Measurements from ENCODE around the gene PANK1. TPM values are rescaled to one million over a fixed set of nuclear protein-coding genes. Genes with fewer than 3 reads are reported as not detected.

PANK1 gene
- polyA plus RNA-seq, 2 of the 4 experiments (the other 2 are of a cell fraction): 6.7 to 9.0 TPM

- FAIRE-seq (no peak), DNase-seq (ENCODE audit: low read depth in 1 of 2, low spot score in 1 of 2) (no peak), ATAC-seq (peak in 1 of 2 experiments; percentile 37; a peak in 2 of 6 replicates)
- Histone ChIP-seq H3K27ac (no peak overlapping the region), H3K4me3 (no peak overlapping the region), H3K4me1 (no peaks in the 10 kb centered on the region), H3K9me3 (0 out of 3 replicates have a peak, but pooled peaks cover 4% of the 10 kb centered on the region), H3K4me2 (no peak overlapping the region)
- 30% methylated on average over 3 of the region's 3 CpGs for WGBS (ENCODE audit: missing lambda C conversion rate)
- no peak for TF ChIP-seq MAFK (IDR thresholded peaks at IDR 0.05; ENCODE audit: partially characterized antibody)
- TF ChIP-seq CTCF (IDR thresholded peaks at IDR 0.05): no peak
- TF ChIP-seq HOXB13 (CRISPR knock-in tag; IDR thresholded peaks at IDR 0.05; ENCODE audit: low read depth): no peak
- no peak for TF ChIP-seq TP53 (CRISPR knock-in tag; IDR thresholded peaks at IDR 0.05)
- ChIA-PET CTCF (interaction anchor here (1.4 kb wide), 1 partner anchor 15 kb away, joined by 3 read pairs; no protein-coding TSS in a partner anchor), POLR2A (interaction anchor here (0.5 kb wide), 1 partner anchor 280 kb away, joined by 3 read pairs; no protein-coding TSS in a partner anchor)
Observed at GRCh38 chr10:89543841-89544240, 101.2 kb downstream of the PANK1 start.

- no peak overlapping the region for H3K4me2 ChIP-seq
- TF ChIP-seq SREBF2 (IDR thresholded peaks at IDR 0.05) (no peak), HEYL (CRISPR knock-in tag; IDR thresholded peaks at IDR 0.05) (no peak), EP300 (IDR thresholded peaks at IDR 0.05) (no peak), NFE2L2 (conservative IDR thresholded peaks at IDR 0.05; ENCODE audit: low read length) (no peak), USF2 (IDR thresholded peaks at IDR 0.05) (no peak), HOXB13 (CRISPR knock-in tag; IDR thresholded peaks at IDR 0.05; ENCODE audit: low read depth) (no peak), CTCF (IDR thresholded peaks at IDR 0.05) (no peak), FOXS1 (CRISPR knock-in tag; IDR thresholded peaks at IDR 0.05) (no peak), ESRRA (IDR thresholded peaks at IDR 0.05; ENCODE audit: borderline replicate concordance, low read length) (no peak), CHD4 (IDR thresholded peaks at IDR 0.05; ENCODE audit: borderline replicate concordance) (no peak)
- no peak overlapping the region for H3K4me3 ChIP-seq
- no peak for DNase-seq (ENCODE audit: low read depth in 1 of 2, low spot score in 1 of 2)
- 57% methylated on average over 4 of the region's 4 CpGs for WGBS (ENCODE audit: missing lambda C conversion rate)
- H3K27ac ChIP-seq: no peak overlapping the region
- no peaks in the 10 kb centered on the region for H3K4me1 ChIP-seq
- CTCF ChIA-PET: interaction anchor here (0.6 to 1.4 kb wide), 5 partner anchors 10 to 152 kb away, joined by 3 to 4 read pairs (median 3); no protein-coding TSS in a partner anchor
- no peak for FAIRE-seq
- no peak for ATAC-seq
- no peaks in the 10 kb centered on the region for H3K9me3 ChIP-seq
- POLR2A ChIA-PET: interaction anchor here (0.7 kb wide), 1 partner anchor 10 kb away, joined by 3 read pairs; no protein-coding TSS in a partner anchor
Observed at GRCh38 chr10:89540420-89540949, 104.6 kb downstream of the PANK1 start.

DNA sequence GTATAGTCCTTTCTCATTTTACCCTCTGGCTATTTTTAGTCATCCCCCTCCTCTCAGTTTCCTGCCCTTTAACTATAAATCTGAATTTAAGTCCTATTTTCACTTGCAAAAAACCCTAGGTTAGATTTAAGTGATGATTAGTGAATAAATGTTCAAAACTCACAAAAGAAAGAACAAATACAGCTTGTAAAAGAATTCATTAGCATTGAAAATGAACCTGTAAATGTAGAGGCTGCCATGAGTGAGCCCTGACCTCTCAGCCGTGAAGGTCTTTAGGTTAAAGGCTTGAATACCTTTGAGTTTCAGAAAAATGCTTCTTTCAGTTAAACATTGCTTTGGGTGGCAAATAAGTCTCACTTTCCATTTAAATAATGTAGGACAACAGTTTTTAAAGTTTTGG, 107.7 kb downstream of the PANK1 start:
- ChIA-PET CTCF (interaction anchor here (0.6 to 2.1 kb wide), 4 partner anchors 10 to 111 kb away, joined by 3 to 7 read pairs (median 6); no protein-coding TSS in a partner anchor), POLR2A (no interaction called here)
- Histone ChIP-seq H3K4me1 (0 out of 3 replicates have a peak, but pooled peaks cover 6% of the 10 kb centered on the region), H3K4me2 (no peak overlapping the region), H3K4me3 (no peak overlapping the region), H3K9me3 (no peaks in the 10 kb centered on the region), H3K27ac (no peak overlapping the region)
- FAIRE-seq: no peak
- 43% methylated on average over 1 of the region's 1 CpG for WGBS (ENCODE audit: missing lambda C conversion rate)
- TF ChIP-seq RCOR1 (IDR thresholded peaks at IDR 0.05; ENCODE audit: low read depth, low read length): no peak
- no peak for TF ChIP-seq CHD4 (IDR thresholded peaks at IDR 0.05; ENCODE audit: borderline replicate concordance)
- TF ChIP-seq TFCP2L1 (CRISPR knock-in tag; IDR thresholded peaks at IDR 0.05): no peak
- no peak for TF ChIP-seq TP53 (CRISPR knock-in tag; IDR thresholded peaks at IDR 0.05)
- no peak for TF ChIP-seq SREBF2 (IDR thresholded peaks at IDR 0.05)
- no peak for TF ChIP-seq KDM5A (IDR thresholded peaks at IDR 0.05)
- no peak for TF ChIP-seq HOXA7 (CRISPR knock-in tag; IDR thresholded peaks at IDR 0.05)
- TF ChIP-seq HEYL (CRISPR knock-in tag; IDR thresholded peaks at IDR 0.05): no peak
- TF ChIP-seq RNF2 (IDR thresholded peaks at IDR 0.05; ENCODE audit: borderline replicate concordance, low read depth): no peak
- no peak for TF ChIP-seq RFX5 (IDR thresholded peaks at IDR 0.05)
- no peak for ATAC-seq
- DNase-seq (ENCODE audit: low read depth in 1 of 2, low spot score in 1 of 2): no peak

Data from A549 (cell line).